NCI-H82 (cell line): Measurements from ENCODE around the gene PLPPR2.
"Not testable (repeated sequence)": the region's sequence is repeated elsewhere in the genome, so short reads cannot be mapped to it uniquely, and the experiment has no call there.

Experiments
- DNase-seq: peaks from one replicate; lab custom pipeline; 2025; lab: John Stamatoyannopoulos, UW

Gene PLPPR2

DNA sequence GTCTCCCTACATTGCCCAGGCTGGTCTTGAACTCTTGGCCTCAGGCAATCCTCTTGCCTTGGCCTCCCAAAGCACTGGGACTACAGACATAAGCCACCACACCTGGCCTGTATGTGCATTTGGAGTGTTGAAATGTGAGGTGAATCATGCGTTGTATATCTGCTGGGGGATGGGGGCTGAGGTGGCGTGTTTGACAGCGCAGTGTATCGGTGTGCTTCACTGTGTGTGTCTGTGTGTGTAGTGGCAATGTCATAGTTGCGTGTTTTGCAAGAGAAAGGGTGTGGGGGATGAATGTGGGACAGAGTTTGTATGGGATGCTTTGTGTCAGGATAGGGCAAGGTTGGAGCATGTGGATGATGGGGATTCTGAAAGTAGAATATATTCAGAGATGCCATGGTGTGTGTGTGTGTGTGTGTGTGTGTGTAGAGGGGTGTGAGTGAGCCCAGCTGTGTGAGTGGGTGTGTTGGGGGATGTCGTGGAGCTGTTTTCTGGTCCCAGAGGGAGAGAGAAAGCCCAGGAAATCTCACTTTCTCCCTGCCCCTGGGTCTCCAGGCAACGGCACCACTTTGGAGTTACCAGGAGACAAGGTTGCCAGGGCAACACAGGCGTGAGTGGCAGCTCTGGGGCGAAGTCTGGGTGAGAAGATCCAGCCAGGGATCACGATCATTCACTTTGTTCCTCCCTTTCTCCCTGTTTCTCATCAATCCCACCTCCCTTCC is 18.1 kb downstream of the PLPPR2 start:
- peak; percentile 55 for DNase-seq

DNA sequence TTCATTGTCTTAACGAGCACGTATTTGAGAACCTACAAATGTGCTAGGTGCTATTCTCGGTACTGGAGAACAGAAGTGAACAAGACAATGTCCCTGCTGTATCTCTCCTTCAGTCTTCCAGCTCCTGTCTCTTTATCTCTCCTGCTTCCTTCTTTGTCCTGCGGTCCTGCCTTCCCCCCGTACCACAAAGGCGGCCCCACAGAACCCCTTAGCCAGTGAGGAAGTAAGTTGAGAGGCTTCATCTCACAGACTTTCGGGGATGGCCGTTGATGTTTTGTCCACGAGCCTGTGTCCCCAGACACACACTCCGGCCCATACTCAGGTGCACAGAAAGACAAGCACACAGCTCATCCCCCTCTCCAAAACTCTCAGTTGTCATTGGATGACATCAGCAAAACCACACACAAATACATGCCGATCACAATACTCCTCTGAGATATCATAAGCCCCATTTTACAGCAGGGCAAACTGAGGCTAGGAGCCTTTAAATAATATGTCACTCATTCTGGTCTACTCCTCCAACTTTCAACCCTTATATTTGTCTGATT is 18.7 kb downstream of the PLPPR2 start:
- DNase-seq, result no peak

DNA sequence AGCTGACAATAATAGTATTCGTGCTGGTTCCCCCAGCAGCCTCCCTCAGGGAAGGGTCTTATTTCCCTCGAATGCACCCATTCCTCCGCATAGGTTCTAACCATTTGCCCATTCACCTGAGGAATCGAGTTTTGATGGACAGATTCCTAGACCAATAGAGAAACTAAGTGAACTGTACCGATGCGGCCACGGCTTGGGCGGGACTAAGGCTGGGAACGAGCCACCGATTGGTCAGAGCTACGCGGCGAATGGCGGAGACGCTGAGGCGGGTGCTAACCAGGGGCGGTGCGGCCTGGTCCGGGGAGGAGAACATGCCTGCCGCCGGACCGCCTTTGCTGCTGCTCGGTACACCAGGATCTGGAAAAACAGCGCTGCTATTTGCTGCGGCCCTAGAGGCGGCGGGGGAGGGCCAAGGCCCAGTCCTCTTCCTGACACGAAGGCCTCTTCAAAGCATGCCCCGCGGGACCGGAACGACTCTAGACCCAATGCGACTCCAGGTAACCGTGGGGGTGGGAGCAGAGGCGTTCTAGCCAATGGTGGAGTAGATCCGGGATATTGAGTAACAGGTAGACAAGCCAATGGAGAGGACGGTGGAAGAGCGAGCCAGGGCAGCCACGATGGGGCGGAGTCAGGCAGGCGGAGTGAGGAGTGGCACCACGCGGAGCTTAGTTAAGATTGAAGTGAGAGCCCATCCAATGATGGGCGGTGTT is 19.4 kb downstream of the PLPPR2 start, which contains the start of gene SWSAP1:
TSS of gene SWSAP1 (plus strand) at position 234 of the 710 bp plus-strand sequence. CDS start at position 249, 15 bp downstream.
- DNase-seq, result peak; percentile 99

DNA sequence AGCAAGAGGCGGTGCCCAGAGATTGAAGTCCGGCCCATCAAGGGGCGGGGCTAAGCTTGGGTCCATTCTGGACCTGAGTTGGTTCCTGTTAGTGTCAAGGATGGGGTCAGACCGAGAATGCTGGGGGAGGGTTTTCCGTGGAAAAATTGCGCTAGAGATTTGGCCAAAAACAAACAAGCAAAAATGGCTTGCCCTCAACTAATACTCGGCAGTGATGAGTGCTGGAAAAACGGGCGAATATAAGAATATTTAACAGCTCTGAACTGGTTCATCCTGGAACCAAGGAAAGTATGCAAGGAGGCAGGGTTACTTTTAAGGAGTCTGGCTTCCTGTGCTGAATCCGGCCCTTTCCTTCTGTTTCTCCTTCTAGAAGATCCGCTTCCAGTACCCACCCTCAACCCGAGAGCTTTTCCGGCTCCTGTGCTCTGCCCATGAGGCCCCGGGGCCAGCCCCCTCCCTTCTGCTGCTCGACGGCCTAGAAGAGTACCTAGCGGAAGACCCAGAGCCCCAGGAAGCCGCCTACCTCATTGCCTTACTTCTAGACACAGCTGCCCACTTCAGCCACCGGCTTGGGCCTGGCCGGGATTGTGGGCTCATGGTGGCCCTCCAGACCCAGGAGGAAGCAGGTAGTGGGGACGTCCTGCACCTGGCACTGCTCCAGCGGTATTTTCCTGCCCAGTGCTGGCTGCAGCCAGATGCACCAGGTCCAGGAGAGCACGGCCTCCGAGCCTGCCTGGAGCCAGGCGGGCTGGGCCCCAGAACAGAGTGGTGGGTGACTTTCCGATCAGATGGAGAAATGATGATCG is 20.1 kb downstream of the PLPPR2 start:
- peak; percentile 63 for DNase-seq

DNA sequence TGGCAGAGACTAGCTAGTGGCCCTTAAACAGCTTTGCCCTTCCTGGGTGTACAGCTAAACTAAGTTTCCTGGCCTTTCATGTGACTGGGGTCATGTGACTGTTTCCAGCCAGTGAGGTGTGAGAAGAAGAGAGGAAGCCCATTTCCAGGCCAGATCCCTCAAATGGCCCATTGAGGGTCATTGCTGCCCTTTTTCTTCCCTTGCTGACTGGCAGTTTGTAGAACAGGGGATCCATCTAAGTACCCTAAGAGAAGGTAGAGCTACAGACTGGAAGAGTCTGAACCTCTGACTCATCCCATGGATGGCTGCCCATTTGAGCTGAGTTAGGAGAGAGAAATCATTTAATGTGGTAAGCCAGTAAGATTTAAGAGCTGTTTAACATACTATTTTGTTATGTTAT is 22.0 kb downstream of the PLPPR2 start:
- peak; percentile 10 for DNase-seq

DNA sequence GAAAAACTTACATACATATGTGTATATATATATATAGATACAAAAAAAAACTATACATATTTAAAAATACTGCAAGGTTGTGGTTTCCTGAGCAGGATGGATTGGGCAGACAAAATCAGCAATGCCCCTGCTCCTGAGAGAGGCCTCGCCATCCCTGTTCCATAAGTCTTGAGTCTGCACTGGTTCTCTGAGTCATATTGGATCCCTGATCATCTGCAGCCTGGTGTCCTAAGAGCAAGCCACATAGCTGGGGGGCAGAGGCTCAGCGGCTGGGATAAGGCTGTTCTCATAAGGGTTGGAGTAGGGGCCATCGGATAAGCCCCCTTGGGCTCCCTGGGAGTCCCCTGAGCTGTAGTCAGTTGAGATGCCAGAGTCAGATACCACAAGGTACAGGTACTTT is 22.5 kb downstream of the PLPPR2 start:
- DNase-seq, result no peak

DNA sequence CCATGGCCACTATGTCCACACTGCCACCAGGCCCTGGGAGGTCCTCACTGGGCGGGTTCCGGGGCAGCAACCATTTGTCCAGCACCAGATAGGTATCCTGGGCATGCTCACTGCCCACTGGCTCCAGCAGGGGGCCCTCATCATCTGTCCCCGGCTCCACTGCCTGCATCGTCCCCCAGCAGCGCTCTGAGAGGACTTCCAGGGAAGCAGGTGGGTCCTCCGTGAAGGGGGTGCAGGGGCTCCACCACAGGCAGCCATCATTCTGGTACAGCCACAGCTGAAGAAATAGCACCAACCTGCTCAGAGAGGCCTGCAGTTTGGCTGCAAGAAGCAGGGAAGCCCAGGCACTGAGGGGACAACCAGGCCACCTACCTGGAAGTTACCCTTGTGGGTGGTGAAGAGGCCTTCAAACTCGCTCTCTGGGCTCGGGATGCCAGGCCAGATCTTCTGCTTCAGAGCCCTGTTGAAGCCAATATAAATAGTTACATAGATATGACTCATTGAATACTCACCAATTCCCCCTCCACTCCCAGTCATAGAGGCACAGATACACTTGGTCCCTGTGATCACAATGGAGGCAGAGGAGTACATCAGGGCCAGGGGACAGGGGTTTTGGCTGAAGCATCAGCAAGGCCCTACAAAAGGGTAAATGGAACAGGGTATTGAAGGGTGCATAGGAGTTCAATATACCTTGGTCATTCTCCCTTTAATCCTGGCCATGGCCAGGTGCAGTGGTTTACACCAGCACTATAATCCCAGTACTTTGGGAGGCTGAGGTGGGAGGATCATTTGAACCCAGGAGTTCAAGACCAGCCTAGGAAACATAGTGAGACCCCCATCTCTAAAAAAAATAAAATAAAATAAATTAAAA is 23.3 kb downstream of the PLPPR2 start:
- peak; percentile 71 for DNase-seq

DNA sequence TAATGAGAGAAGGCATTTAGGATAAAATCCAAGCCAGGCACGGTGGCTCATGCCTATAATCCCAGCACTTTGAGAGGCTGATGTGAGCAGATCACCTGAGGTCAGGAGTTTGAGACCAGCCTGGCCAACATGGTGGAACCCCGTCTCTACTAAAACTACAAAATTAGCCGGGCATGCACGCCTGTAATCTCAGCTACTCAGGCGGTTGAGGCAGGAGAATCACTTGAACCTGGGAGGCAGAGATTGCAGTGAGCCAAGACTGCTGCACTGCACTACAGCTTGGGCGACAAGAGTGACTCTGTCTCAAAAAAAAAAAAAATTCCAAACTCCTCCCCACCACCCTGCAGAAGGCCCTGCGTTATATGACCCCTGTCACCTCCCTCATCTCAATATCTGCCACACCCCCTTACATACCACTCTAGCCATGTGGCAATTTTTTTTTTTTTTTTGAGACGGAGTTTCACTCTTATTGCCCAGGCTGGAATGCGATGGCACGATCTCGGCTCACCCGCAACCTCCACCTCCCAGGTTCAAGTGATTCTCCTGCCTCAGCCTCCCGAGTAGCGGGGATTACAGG is 24.1 kb downstream of the PLPPR2 start:
- not testable (repeated sequence) for DNase-seq

DNA sequence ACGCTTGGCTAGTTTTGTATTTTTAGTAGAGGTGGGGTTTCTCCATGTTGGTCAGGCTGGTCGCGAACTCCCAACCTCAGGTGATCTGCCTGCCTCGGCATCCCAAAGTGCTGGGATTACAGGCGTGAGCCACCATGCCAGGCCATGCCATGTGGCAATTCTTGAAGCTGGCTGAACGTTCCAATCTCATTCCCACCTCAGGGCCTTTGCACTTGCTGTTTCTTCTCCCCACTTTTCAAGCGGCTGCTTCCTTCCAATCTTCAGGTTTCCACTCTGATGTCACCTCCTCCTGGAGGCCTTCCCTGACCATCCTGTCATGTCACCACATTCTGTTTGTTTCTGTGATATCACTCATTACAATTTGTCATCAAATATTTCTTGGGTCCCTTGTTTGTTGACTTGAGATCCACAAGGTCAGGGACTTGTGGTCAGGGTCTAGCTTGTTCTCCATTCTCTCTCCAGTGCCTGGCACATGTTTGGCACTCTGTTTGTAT is 24.7 kb downstream of the PLPPR2 start:
- DNase-seq, result no peak

DNA sequence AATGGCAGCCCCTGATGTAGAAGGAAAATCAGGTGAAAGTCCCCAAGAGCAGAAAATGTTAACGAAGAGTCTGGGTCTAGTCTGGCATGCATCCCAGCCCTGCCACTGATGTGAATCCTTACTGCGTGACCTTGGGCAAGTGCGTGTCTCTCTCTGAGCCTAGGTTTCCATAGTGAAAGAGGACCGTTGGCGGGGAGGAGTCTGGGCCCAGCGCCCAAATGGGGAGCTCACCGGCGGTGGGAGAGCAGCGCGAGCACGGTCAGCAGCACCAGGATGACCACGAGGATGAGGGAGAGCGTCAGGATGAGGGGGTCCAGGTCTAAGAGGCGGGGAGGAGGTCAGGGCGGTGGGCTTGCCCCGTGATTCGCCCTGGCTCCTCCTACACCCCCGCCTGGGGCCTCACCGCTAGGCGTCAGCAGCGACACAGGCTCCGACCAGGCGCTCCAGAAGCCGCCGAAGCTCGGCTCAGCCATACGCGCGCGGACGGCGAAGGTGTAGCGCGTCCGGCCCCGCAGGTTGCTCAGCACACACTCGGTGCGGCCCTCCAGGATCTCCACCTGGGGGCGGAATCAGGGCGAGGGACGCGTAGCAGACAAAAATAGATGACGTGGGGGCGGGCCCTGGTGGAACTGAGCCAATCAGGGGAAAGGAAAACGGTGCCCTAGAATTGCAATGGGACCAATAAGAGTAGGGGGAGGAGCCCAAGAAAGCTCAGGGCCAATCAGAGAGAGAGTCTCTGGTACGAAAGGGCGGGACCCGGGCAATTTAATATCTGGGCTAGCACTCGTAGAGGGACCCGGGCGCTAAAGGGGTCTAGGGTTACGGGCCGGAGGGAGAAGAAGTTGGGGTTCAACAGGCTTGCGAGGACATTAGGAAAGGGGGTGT is 25.7 kb downstream of the PLPPR2 start:
- DNase-seq, result peak; percentile 99

DNA sequence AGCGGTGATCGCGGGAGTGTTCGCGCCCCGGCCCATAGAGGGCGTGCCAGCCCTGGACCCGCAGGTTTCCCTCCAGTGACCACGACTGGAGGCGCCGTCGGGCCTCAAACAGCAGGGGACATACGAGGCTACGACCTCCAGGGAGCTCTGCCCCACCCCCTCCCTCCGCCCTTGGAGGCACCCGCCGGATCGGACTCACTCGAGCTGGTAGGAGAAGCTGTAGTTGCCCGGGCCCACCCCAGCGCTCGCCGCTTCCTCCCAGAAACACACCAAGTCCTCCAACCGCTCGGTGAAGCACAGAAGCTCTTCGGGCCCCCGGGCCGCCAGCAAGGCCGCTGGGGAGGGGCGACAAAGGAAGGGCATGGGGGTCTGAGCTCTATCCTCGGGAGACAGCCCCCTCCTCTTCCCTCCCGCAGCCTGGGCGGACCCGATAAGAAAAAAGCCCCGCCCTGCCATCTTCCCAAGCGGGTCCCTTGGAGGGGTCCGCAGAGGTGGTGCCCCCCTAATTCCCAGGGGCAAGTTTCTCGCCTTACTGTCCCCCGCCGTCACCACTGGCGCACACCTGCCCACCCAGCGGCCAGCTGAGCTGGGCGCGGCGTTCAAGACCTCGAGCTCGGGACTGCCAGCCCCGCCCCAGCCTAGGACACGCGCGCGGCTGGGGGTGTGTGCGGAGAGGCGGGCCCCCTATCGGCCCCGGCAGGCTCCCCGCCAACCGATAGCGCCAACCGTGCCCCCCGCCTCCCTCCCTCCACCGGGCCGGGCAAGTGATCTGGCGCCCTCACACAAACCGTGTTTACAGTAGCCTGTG is 27.9 kb downstream of the PLPPR2 start:
- DNase-seq, result peak; percentile 59

DNA sequence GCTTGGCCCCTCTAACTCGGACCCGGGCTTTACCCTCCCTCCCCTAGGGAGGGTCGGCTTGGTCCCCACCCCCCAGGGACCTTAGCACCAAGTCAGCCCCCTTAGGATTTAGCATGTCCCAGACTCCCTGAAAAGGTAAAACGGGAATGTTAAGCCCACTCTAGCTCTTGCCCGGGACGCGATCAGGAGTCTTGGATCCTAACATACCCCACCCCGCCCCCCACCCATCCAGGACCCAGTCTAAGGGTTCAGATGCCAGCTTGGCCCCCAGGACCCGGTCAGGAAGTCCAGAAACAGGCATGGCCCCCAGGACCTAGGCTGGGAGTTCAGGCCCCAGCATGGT is 28.4 kb downstream of the PLPPR2 start:
- DNase-seq, result no peak

DNA sequence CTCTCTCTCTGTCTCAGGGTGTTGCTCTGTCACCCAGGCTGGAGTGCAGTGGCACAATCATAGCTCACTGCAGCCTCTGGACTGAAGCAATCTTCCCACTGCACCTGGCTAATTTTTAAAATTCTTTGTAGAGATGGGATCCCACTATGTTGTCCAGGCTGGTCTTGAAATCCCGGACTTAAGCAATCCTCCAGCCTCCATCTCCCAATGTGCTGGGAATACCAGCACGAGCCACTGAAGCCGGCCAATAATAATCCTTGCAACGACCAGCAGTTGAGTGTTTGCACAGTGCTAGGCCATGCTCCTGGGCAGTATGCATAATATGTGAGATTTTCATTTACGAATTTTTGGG is 29.5 kb downstream of the PLPPR2 start:
- DNase-seq, result no peak

DNA sequence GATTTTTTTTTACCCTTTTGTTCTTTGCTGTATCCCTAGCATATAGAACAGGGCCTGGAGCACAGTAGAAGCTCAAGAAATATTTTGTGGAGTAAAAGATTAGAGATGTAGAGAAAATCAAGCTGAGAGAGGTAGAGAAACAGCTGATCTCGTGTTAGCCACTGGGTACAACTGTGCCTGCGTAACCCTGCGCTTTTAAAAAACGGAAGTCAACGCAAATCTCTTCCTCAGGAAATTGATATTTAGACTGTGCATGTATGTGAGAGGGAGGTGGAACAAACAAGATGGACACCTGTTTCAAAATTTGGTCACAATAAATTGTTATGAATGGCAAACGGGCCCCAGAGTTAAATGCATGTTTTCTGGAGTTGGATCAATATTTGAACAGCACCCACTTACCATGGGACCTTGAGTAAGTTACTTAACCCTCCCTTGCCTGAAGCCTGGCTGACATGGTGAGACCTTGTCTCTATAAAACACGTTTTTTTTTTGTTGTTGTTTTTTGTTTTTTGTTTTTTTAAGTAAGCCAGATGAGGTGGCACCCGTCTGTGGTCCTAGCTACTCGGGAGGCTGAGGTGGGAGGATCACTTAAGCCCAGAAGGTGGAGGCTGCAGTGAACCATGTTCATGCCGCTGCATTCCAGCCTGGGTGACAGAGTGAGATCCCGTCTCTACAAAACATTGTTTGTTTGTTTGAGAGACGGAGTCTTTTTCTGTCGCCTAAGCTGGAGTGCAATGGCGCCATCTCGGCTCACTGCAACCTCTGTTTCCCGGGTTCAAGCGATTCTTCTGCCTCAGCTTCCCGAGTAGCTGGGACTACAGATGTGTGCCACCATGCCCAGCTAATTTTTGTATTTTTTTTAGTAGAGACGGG is 32.2 kb downstream of the PLPPR2 start:
- DNase-seq, result no peak

DNA sequence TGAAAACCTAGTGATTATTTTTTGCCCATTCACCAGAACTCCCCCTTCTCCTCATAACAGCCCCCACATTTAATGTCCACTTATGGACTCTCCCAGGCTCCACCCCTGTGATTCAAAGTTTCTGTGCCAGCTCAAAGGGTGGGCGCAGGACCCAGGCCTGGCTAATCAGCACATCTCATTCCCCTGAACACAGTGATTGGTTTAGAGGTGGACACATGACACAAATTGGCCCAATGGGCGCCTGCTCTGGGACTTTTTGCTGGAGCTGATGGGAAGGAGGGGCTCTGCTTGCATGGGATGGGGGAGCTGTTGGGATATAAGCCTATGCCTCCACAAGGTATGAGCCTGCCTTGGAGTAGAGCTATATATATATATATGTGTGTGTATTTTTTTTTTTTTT is 35.1 kb downstream of the PLPPR2 start:
- DNase-seq, result no peak

DNA sequence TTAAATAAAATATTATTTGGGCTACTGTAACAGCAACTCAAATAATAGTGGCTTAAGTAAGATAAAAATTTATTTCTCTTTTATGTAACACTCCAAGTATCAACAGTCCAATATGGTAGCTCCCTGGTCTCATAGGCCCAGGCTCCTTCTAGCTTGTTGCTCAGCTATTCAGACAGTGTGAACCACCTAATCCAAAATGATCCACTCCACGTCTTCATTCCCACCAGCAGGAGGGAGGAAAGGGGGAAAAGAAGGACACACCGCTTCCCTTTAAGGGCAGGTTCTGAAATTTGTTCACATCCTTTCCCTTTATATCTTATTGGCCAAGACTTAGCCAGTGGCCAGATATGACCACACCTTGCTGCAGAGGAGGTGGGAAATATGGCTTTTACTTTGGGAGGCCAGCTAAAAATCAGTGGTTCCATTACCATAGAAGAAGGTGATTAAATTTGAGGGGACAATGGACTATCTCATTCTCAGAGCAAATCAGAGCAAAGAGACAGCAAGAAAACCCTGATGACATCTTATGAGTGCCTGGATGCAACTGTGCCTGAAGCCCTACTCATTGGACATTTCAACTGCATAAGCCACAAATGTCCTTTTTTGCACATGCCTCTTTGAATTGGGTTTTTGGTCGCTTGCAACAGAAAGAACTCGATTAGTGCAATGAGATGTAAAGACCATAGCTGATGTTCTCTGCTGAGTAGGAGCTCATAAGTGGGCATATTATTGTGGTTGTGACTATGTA is 35.9 kb downstream of the PLPPR2 start:
- no peak for DNase-seq

DNA sequence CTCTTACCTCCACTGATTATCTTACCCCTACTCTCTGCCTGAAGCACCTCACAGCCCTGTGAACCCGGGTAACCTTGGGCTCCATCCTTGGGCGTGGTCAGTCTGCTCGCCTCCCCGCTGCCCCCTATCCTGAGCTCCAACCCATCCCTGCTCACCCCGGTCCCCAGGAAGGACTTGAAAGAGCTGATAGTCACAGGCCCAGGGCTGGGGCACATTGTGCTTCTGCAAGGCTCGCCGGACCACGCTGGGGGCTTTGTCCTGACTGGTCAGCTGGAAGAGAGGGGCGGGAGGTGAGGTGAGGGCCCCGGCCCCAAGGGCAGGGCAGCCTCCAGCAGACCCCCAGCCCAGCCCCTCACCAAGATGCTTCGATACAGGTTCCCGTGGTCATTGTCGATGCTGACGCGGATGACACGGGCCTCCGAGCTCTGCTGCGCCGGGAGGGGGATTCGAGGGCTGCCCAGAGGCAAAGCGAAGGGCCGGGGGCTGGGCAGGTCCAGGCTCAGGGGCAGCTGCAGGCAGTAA is 41.9 kb downstream of the PLPPR2 start:
- DNase-seq, result no peak
